Measurements from ENCODE around the gene SOBP.

- TF ChIP-seq GATA3 (IDR thresholded peaks at IDR 0.05; ENCODE audit: low read depth, low read length) (no peak), GATA2 (IDR thresholded peaks at IDR 0.05; ENCODE audit: low read depth, low read length) (no peak)
Measured at GRCh38 chr6:107676042-107676441, 186.1 kb downstream of the SOBP start.

Data from SH-SY5Y (cell line).